ENCODE measurements around the gene C1orf159.

DNA sequence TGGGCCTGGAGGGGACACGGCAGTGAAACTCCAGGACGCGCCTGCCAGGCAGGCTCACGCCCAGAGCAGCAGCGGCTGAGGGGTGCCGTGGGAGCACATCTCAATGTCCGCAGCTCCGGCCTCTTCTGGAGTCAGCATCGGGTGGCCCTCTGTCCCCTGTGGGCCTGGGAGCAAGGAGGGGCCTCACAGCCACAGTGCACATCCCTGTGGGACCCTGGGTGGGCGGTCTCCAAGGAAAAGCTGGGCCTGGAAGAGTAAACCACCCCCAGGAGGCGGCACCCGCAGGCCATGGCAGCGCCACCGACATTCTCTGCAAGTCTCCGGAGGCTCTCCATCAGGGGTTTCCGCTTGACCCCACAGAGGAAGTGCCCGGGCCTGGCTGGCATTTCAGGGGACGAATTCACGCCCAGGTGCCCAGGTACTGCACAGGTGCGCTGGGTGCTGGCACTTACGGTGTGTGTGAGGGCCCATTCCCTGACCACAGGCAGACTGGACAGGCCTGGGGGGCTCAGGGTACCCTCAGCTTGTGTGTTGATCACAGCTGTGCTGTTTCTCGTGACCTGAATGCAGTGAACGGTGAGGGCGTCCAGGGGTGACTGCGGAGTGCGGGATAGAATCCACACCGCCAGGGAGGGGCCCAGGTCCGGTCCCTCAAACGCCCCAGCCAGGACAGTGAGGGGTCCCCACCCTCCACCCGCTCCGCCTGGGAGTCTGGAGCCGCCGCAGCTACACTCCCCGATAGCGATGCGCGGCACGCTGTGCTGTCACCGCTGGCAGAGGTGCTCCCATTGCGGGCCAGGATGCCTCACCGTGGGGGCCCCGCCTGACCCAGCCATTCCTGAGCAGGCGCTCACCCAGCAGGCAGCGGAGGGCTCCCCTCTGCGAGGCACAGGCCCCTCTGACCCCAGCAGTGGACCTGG lies 25.2 kb downstream of the C1orf159 start:
- TF ChIP-seq GATA3 (IDR thresholded peaks at IDR 0.05; ENCODE audit: low read depth, low read length) (no peak), GATA2 (IDR thresholded peaks at IDR 0.05; ENCODE audit: low read depth, low read length) (no peak)

All from SH-SY5Y (cell line).